Endothelial cell of umbilical vein (primary cell): ENCODE data around the gene CLNK. TPM values are rescaled to one million over a fixed set of nuclear protein-coding genes. Genes with fewer than 3 reads are reported as not detected.

Experiments used
- BruUV-seq: library from RNA; stranded (reverse); fragments of 400-500 nt; replicated peaks from 2 replicates; lab custom pipeline; 2021; lab: Mats Ljungman, UMichigan
- CTCF ChIA-PET: fragments of 300-600, 350-600 bp; sonication (Branson Sonifier 250); formaldehyde crosslinking; loops from one replicate; lab custom pipeline; 2021; ENCODE audit warnings: antibody characterized with exemption, inconsistent platforms; lab: Charles Lee
- POLR2A ChIA-PET: fragments of 300-600, 350-600 bp; sonication (Branson Sonifier 250); formaldehyde crosslinking; loops from one replicate; lab custom pipeline; 2021; ENCODE audit warnings: antibody characterized with exemption, inconsistent platforms; lab: Charles Lee
- DNase-seq: peaks from one replicate; pipeline ENCODE4 v3.0.0-alpha.2; 2011; ENCODE audit warnings: low read depth, low spot score
- FAIRE-seq: peaks from 2 replicates; lab custom pipeline; 2011; peaks lifted over from hg19 to GRCh38; lab: Jason Lieb, UNC
- H2AFZ ChIP-seq: 2 replicates; pipeline ENCODE4 v1.6.0; 2012; ENCODE audit warnings: low read depth, low read length, control low read depth, inconsistent platforms
- H3K27ac ChIP-seq: 2 replicates; pipeline ENCODE4 v1.5.1; 2011; ENCODE audit warnings: low read depth, mild to moderate bottlenecking, control low read depth, low read length, moderate library complexity; ENCODE audit not compliant: insufficient read depth
- H3K27me3 ChIP-seq, 2 experiments: 2 replicates each; pipeline versions ENCODE4 v1.6.0 to v1.6.1; 2011; ENCODE audit warnings: low read length in 2 of 2, mixed read lengths in 1 of 2; ENCODE audit not compliant: control insufficient read depth in 2 of 2, insufficient read depth in 2 of 2
- H3K36me3 ChIP-seq, 2 experiments: 2 replicates in 1 of 2; 3 replicates in 1 of 2; pipeline ENCODE4 v1.5.1; 2011; ENCODE audit warnings: low read length in 2 of 2, mild to moderate bottlenecking in 1 of 2, moderate library complexity in 1 of 2; ENCODE audit not compliant: control insufficient read depth in 2 of 2, insufficient read depth in 2 of 2; ENCODE audit errors: extremely low read depth in 1 of 2
- H3K4me1 ChIP-seq: 3 replicates; pipeline ENCODE4 v1.5.1; 2011; ENCODE audit warnings: mild to moderate bottlenecking, low read length; ENCODE audit not compliant: control insufficient read depth, insufficient read depth; ENCODE audit errors: extremely low read depth
- H3K4me2 ChIP-seq: 2 replicates; pipeline ENCODE4 v1.6.1; 2011; ENCODE audit warnings: low read length, control low read depth, mixed read lengths; ENCODE audit not compliant: insufficient read depth
- H3K4me3 ChIP-seq, 3 experiments: fragments of 200-600 bp in 1 of 3; sonication (generic), shearing (Covaris generic) in 1 of 3; replicated peaks in 1 of 3; 2 replicates each; pipeline ENCODE4 v1.5.1; 2011 to 2016; ENCODE audit warnings: control low read depth in 3 of 3, low read length in 3 of 3, mild to moderate bottlenecking in 2 of 3, inconsistent platforms in 1 of 3, low read depth in 1 of 3, moderate library complexity in 1 of 3; ENCODE audit not compliant: insufficient read depth in 1 of 3
- H3K79me2 ChIP-seq: 2 replicates; pipeline ENCODE4 v1.6.0; 2012; ENCODE audit warnings: low read length, inconsistent platforms; ENCODE audit not compliant: control insufficient read depth, insufficient read depth
- H3K9ac ChIP-seq: replicated peaks from 2 replicates; pipeline ENCODE3; 2011; ENCODE audit warnings: low read length, control low read depth; ENCODE audit not compliant: insufficient read depth; ENCODE audit errors: extremely low read depth
- H3K9me1 ChIP-seq: replicated peaks from 3 replicates; pipeline ENCODE4 v1.6.0; 2011; ENCODE audit warnings: mild to moderate bottlenecking, low read length; ENCODE audit not compliant: control insufficient read depth, insufficient read depth; ENCODE audit errors: extremely low read depth
- H3K9me3 ChIP-seq: replicated peaks from 2 replicates; pipeline ENCODE4 v1.5.1; 2012; ENCODE audit warnings: low read length, inconsistent platforms; ENCODE audit not compliant: control insufficient read depth, insufficient read depth
- H4K20me1 ChIP-seq: replicated peaks from 2 replicates; pipeline ENCODE3; 2011; ENCODE audit warnings: mild to moderate bottlenecking, low read length; ENCODE audit not compliant: control insufficient read depth, insufficient read depth; ENCODE audit errors: extremely low read depth
- GATA2 ChIP-seq: IDR thresholded peaks from 2 replicates; pipeline ENCODE4 v1.7.0; 2011; ENCODE audit warnings: low read depth, mild to moderate bottlenecking, moderate library complexity, mixed read lengths, low read length; ENCODE audit not compliant: insufficient read length, insufficient read depth
- POLR2AphosphoS5 ChIP-seq: IDR thresholded peaks from 2 replicates; pipeline ENCODE4 v1.6.1; 2012; ENCODE audit warnings: low read depth, mild to moderate bottlenecking, control low read depth, low read length, moderate library complexity; ENCODE audit not compliant: insufficient read depth
- dilution Hi-C: fragments of 300-500 bp; cut with MboI; formaldehyde crosslinking; loops from one replicate; pipeline ENCODE4 v1.15.0; 2019; ENCODE audit warnings: low sequenced_read_pairs; ENCODE audit not compliant: extremely low pct_ligation_motif_present
- intact Hi-C: fragments of 100-400 bp; cut with micrococcal nuclease; formaldehyde crosslinking; loops from one replicate; pipeline ENCODE4 v1.10.0; 2022
- polyA plus RNA-seq, 4 experiments: library from polyadenylated mRNA; depleted of rRNA in 3 of 4; stranded (reverse) in 3 of 4; unstranded in 1 of 4; fragments of >200 nt; gene quantifications; 2 replicates each; pipeline versions ENCODE4 v1.2.1 to v1.2.3, GENCODE V29; 2011 to 2012; ENCODE audit warnings: missing spikeins in 1 of 4
- total RNA-seq: library from RNA; stranded (reverse); gene quantifications from 2 replicates; pipeline ENCODE4 v1.2.3, GENCODE V29; 2021

The CLNK gene
- total and polyA plus RNA-seq, 2 donors (not counting 3 experiments of a cell fraction or from before 2014, with no cell fraction given) = not detected

- intact Hi-C loops (loop anchor here (5.0 to 10.0 kb wide), 3 partner anchors 1043 to 1375 kb away; no protein-coding TSS in a partner anchor), dilution Hi-C loops (no loop called here)
- CTCF ChIA-PET = interaction anchor here (1.1 to 3.6 kb wide), 3 partner anchors 9 to 844 kb away, joined by 4 to 35 read pairs (median 6); no protein-coding TSS in a partner anchor
- FAIRE-seq = no peak
- BruUV-seq = no TSS peak
- no peaks in the 10 kb centered on the region for H4K20me1 ChIP-seq
- no peak for TF ChIP-seq POLR2AphosphoS5
- peaks cover 0 to 3% of the 10 kb centered on the region in 2 experiments for H3K27me3 ChIP-seq
- DNase-seq = no peak
- POLR2A ChIA-PET = no interaction called here
- H3K9me1 ChIP-seq = no peaks in the 10 kb centered on the region
- H2AFZ ChIP-seq = no peak overlapping the region
- no peak overlapping the region for H3K4me2 ChIP-seq
- H3K9ac ChIP-seq = no peak overlapping the region
- H3K27ac ChIP-seq = no peak overlapping the region
- no peaks in the 10 kb centered on the region for H3K36me3 ChIP-seq
- no peaks in the 10 kb centered on the region for H3K9me3 ChIP-seq
- H3K4me1 ChIP-seq = no peaks in the 10 kb centered on the region
- H3K79me2 ChIP-seq = no peaks in the 10 kb centered on the region
- no peak overlapping the region for H3K4me3 ChIP-seq
Observed at GRCh38 chr4:10579648-10580047, 104.9 kb downstream of the CLNK start.

- no peaks in the 10 kb centered on the region for H3K9me1 ChIP-seq
- no peak overlapping the region for H2AFZ ChIP-seq
- no peaks in the 10 kb centered on the region for H3K9me3 ChIP-seq
- no peak overlapping the region for H3K27ac ChIP-seq
- no peaks in the 10 kb centered on the region for H4K20me1 ChIP-seq
- no peak overlapping the region for H3K4me2 ChIP-seq
- BruUV-seq = no TSS peak
- intact Hi-C loops = no loop called here
- FAIRE-seq (no peak), DNase-seq (no peak)
- no peaks in the 10 kb centered on the region for H3K36me3 ChIP-seq
- TF ChIP-seq GATA2 = no peak
- H3K27me3 ChIP-seq = peaks cover 0 to 3% of the 10 kb centered on the region in 2 experiments
- POLR2A ChIA-PET = no interaction called here
- H3K4me1 ChIP-seq = no peaks in the 10 kb centered on the region
- no peak overlapping the region for H3K4me3 ChIP-seq
- dilution Hi-C loops = no loop called here
- CTCF ChIA-PET = interaction anchor here (2.7 kb wide), 1 partner anchor 846 kb away, joined by 9 read pairs; no protein-coding TSS in a partner anchor
- H3K79me2 ChIP-seq = no peaks in the 10 kb centered on the region
- no peak overlapping the region for H3K9ac ChIP-seq
Observed at GRCh38 chr4:10577508-10578426, 106.8 kb downstream of the CLNK start.
